Upper lobe of left lung (tissue), 4 donors: Measurements from ENCODE around the gene SPATA2.

Source experiments
- CTCF ChIP-seq, 6 experiments: fragments of 450-650 bp in 4 of 6; fragments of 200-600 bp in 2 of 6; sonication (generic) in 2 of 6; IDR thresholded peaks; one replicate each; pipeline ENCODE4 v1.5.1; 2016 to 2019; ENCODE audit warnings: antibody characterized with exemption in 6 of 6
- POLR2A ChIP-seq, 4 donors: fragments of 450-650 bp; IDR thresholded peaks; one replicate each; pipeline ENCODE4 v1.5.1; 2016 to 2017; ENCODE audit warnings: antibody characterized with exemption in 4 of 4, mild to moderate bottlenecking in 2 of 4

DNA sequence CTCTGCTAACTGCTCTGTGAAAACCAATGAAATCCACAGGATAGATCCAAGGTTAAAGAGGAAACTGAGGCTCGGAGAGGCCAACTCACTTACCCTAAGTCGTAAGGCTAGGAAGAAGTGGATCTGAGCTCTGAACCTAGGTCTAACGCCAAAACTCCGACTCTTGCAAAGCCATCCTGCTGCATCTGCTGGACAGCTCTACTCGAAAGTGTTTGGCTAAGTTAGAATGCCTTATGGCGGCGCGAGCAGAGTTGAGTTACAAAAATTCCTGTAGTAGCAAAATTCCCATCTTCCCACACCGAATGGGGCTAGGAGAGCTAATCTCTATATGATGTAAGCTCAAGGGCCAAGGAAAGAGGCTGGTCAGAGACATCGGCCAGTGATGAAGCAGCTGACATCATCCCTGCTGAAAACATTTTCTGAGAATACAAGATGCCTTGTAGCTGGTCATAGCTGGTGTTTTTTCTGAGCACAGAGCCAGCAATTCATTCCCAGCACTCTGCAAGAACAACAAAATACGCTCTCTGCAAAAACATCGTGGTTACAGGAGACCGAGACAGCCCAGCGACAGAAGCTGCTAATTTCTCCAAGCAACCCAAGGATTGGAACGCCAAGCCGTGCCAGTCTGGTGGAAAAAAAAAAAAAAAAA is 1.8 kb downstream of the SPATA2 start:
- TF ChIP-seq CTCF (IDR thresholded peaks at IDR 0.05): no peak
- TF ChIP-seq POLR2A (IDR thresholded peaks at IDR 0.05): no peak
